Endodermal cell (in vitro differentiated cells): ENCODE measurements around the gene TRAK1. TPM values are rescaled to one million over a fixed set of nuclear protein-coding genes. Genes with fewer than 3 reads are reported as not detected.

ENCODE experiments used
- DNase-seq: peaks from one replicate; pipeline ENCODE4 v3.0.0-alpha.2; 2017
- H3K27ac ChIP-seq: 2 replicates; pipeline ENCODE4 v1.5.1; 2013; ENCODE audit warnings: mild to moderate bottlenecking, low read depth, low read length, moderate library complexity
- H3K27me3 ChIP-seq: 2 replicates; pipeline ENCODE4 v1.6.1; 2013; ENCODE audit warnings: mild to moderate bottlenecking, low read length, moderate library complexity; ENCODE audit not compliant: insufficient read depth, control insufficient read depth, poor library complexity, severe bottlenecking
- H3K36me3 ChIP-seq: 2 replicates; pipeline ENCODE4 v1.7.0; 2013; ENCODE audit warnings: mild to moderate bottlenecking, low read length, moderate library complexity; ENCODE audit not compliant: control insufficient read depth, insufficient read depth
- H3K4me1 ChIP-seq: one replicate; pipeline ENCODE4 v1.7.0; 2013; ENCODE audit warnings: low read length; ENCODE audit not compliant: control insufficient read depth, insufficient read depth
- H3K4me3 ChIP-seq: 2 replicates; pipeline ENCODE4 v1.5.1; 2013; ENCODE audit warnings: mild to moderate bottlenecking, low read length, moderate library complexity
- H3K9ac ChIP-seq: 2 replicates; pipeline ENCODE4 v1.6.1; 2013; ENCODE audit warnings: mild to moderate bottlenecking, low read length, moderate library complexity; ENCODE audit not compliant: poor library complexity, severe bottlenecking; ENCODE audit errors: extremely low read depth
- H3K9me3 ChIP-seq: 2 replicates; pipeline ENCODE4 v1.6.1; 2013; ENCODE audit warnings: mild to moderate bottlenecking, low read length, moderate library complexity; ENCODE audit not compliant: control insufficient read depth
- H3K27ac Mint-ChIP-seq: 2 replicates; pipeline ENCODE4 v1.8.0; 2020; ENCODE audit warnings: mixed read lengths
- H3K27me3 Mint-ChIP-seq: 2 replicates; pipeline ENCODE4 v1.8.0; 2021; ENCODE audit warnings: mild to moderate bottlenecking, mixed read lengths; ENCODE audit not compliant: insufficient read depth
- H3K36me3 Mint-ChIP-seq: 2 replicates; pipeline ENCODE4 v1.8.0; 2020; ENCODE audit warnings: low read depth, mixed read lengths
- H3K4me1 Mint-ChIP-seq: 2 replicates; pipeline ENCODE4 v1.8.0; 2020; ENCODE audit warnings: mixed read lengths
- H3K4me3 Mint-ChIP-seq: 2 replicates; pipeline ENCODE4 v1.8.0; 2020; ENCODE audit warnings: mild to moderate bottlenecking, moderate library complexity, mixed read lengths
- H3K9me3 Mint-ChIP-seq: 2 replicates; pipeline ENCODE4 v1.8.0; 2020; ENCODE audit warnings: mild to moderate bottlenecking, mixed read lengths
- WGBS, 2 experiments: methylation state at CpG; one replicate each; pipeline versions ENCODE4 v1.1.5 to v1.1.7; 2013; ENCODE audit warnings: missing lambda C conversion rate in 2 of 2, mixed read lengths in 1 of 2; ENCODE audit not compliant: insufficient coverage in 1 of 2, insufficient read length in 1 of 2; 5-methylcytosine and 5-hydroxymethylcytosine counted together
- total RNA-seq, 2 donors: library from RNA; stranded (reverse); fragmentation: NEBNext Ultra II Directional in 1 of 2; extraction: Animal tissue kit (Norgen Biotek cat#: 25700) in 1 of 2; gene quantifications; 2 replicates in 1 of 2; 3 replicates in 1 of 2; pipeline ENCODE4 v1.2.1, GENCODE V29; 2021
- TF ChIP-seq, protein P1 (sequence below): fragments of 200-600 bp; sonication (generic); conservative IDR thresholded peaks from 2 replicates; pipeline ENCODE4 v1.5.0; 2021; ENCODE audit warnings: antibody characterized with exemption, mild to moderate bottlenecking

The TRAK1 gene
- total RNA-seq, 2 donors from 2014 or later = 29.8 to 31.0 TPM

DNA sequence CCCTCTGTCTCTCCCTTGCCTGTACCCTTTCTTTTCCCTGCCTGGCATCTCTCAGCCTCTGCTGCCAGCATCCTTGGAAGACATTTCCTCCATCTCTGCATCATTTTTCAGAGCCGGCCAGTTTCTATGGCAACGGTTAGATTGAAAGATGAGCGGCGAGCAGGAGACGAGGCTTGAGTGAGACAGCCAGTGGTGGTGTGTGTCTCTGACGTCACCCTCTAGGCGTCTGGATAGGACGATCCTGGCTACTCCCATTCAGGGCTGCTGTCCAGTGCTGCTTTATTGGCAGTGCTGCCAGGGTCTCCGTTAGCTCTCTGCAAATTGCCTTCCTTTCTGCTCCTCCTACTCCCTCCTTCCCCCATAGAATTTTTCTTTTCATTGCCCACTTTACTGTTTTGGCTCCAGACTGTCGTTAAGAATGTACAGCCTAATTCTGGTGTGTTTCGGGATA, 57.9 kb downstream of the TRAK1 start:
- Histone ChIP-seq H3K27ac (peak overlapping the region; percentile 59), H3K36me3 (no peaks in the 10 kb centered on the region), H3K27me3 (no peaks in the 10 kb centered on the region), H3K4me3 (no peak overlapping the region), H3K4me1 (peaks cover 6% of the 10 kb centered on the region), H3K9me3 (no peaks in the 10 kb centered on the region), H3K9ac (no peak overlapping the region)
- Mint-ChIP-seq H3K4me3 (no peak overlapping the region), H3K9me3 (no peaks in the 10 kb centered on the region), H3K36me3 (no peaks in the 10 kb centered on the region), H3K27me3 (no peaks in the 10 kb centered on the region), H3K4me1 (peaks cover 15% of the 10 kb centered on the region), H3K27ac (no peak overlapping the region)
- DNase-seq = peak; percentile 90
- TF ChIP-seq, protein P1, sequence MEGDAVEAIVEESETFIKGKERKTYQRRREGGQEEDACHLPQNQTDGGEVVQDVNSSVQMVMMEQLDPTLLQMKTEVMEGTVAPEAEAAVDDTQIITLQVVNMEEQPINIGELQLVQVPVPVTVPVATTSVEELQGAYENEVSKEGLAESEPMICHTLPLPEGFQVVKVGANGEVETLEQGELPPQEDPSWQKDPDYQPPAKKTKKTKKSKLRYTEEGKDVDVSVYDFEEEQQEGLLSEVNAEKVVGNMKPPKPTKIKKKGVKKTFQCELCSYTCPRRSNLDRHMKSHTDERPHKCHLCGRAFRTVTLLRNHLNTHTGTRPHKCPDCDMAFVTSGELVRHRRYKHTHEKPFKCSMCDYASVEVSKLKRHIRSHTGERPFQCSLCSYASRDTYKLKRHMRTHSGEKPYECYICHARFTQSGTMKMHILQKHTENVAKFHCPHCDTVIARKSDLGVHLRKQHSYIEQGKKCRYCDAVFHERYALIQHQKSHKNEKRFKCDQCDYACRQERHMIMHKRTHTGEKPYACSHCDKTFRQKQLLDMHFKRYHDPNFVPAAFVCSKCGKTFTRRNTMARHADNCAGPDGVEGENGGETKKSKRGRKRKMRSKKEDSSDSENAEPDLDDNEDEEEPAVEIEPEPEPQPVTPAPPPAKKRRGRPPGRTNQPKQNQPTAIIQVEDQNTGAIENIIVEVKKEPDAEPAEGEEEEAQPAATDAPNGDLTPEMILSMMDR = no peak
- 44 to 48% methylated on average over 6 to 11 of the region's 11 CpGs for WGBS, 2 experiments

- Histone ChIP-seq H3K27me3 (no peaks in the 10 kb centered on the region), H3K36me3 (no peaks in the 10 kb centered on the region), H3K4me3 (no peak overlapping the region), H3K9me3 (no peaks in the 10 kb centered on the region), H3K27ac (peak overlapping the region; percentile 59), H3K9ac (no peak overlapping the region), H3K4me1 (peaks cover 6% of the 10 kb centered on the region)
- no peak for DNase-seq
- Mint-ChIP-seq H3K4me1 (peaks cover 15% of the 10 kb centered on the region), H3K9me3 (no peaks in the 10 kb centered on the region), H3K4me3 (no peak overlapping the region), H3K36me3 (no peaks in the 10 kb centered on the region), H3K27ac (peak overlapping the region; percentile 18), H3K27me3 (no peaks in the 10 kb centered on the region)
- 92 to 95% methylated on average over 8 of the region's 8 CpGs for WGBS, 2 experiments
- TF ChIP-seq, protein P1 = no peak
These were observed 58.4 kb downstream of the TRAK1 start for GRCh38 chr3:42149532-42149931.

- TF ChIP-seq, protein P1 = no peak
- peak; percentile 75 for DNase-seq
- Histone ChIP-seq H3K27me3 (no peaks in the 10 kb centered on the region), H3K9me3 (no peaks in the 10 kb centered on the region), H3K4me3 (no peak overlapping the region), H3K36me3 (no peaks in the 10 kb centered on the region), H3K9ac (no peak overlapping the region), H3K27ac (no peak overlapping the region), H3K4me1 (peaks cover 6% of the 10 kb centered on the region)
- WGBS, 2 experiments = 86% methylated on average over 3 of the region's 3 CpGs; no CpG with 5 or more reads in 1 of the 2 experiments
- Mint-ChIP-seq H3K4me3 (no peak overlapping the region), H3K27ac (peak overlapping the region; percentile 18), H3K4me1 (peaks cover 15% of the 10 kb centered on the region), H3K27me3 (no peaks in the 10 kb centered on the region), H3K9me3 (no peaks in the 10 kb centered on the region), H3K36me3 (no peaks in the 10 kb centered on the region)
These were observed 58.8 kb downstream of the TRAK1 start for GRCh38 chr3:42149975-42150374.
